ENCODE measurements around the gene FAM76B. TPM values are rescaled to one million over a fixed set of nuclear protein-coding genes. Genes with fewer than 3 reads are reported as not detected.

Gene FAM76B
- polyA plus RNA-seq, 1 donor (not counting 4 experiments of a cell fraction or from before 2014, with no cell fraction given): 17.4 TPM

DNA sequence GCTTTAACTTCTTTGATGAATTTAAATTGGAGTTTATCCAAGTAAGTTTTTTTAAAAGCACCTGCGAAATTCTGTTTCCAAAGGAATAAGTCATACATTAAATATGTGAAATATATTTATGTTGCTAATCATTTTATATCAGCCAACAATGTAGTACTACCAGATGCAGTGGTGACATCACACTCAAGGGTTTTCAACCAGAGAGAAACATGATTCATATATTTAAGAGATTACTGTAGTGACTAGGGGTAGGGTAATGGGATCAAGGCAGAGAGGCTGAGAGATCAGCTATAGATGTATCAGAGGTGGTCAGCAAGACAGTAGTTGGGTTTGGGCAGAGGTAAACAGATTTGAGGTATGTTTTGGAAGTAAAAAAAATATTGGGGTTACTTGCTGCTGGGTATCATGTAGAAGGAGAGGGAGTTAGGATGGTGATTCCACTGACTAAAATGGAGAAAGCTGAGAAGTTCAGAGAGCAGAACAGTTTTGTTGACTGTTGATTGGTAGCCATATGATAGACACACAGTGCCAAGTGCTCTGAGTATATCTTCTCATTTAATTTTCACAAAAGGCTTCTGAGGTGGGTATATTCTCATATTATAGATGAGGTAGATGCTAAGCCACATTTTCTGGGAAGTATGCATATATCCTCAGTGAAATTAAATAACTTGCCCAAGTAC is 40.1 kb upstream of the FAM76B start:
- H3K9me1 ChIP-seq (ENCODE audit: control insufficient read depth, extremely low read depth, insufficient read depth, low read length): no peaks in the 10 kb centered on the region
- no peaks in the 10 kb centered on the region for H3K9me3 ChIP-seq (ENCODE audit: control insufficient read depth, low read depth, low read length)
- DNase-seq (ENCODE audit: low read depth, low spot score) (no peak), FAIRE-seq (no peak)
- no peak for TF ChIP-seq EZH2 (IDR thresholded peaks at IDR 0.05; ENCODE audit: low read length)
- TF ChIP-seq, protein P1, sequence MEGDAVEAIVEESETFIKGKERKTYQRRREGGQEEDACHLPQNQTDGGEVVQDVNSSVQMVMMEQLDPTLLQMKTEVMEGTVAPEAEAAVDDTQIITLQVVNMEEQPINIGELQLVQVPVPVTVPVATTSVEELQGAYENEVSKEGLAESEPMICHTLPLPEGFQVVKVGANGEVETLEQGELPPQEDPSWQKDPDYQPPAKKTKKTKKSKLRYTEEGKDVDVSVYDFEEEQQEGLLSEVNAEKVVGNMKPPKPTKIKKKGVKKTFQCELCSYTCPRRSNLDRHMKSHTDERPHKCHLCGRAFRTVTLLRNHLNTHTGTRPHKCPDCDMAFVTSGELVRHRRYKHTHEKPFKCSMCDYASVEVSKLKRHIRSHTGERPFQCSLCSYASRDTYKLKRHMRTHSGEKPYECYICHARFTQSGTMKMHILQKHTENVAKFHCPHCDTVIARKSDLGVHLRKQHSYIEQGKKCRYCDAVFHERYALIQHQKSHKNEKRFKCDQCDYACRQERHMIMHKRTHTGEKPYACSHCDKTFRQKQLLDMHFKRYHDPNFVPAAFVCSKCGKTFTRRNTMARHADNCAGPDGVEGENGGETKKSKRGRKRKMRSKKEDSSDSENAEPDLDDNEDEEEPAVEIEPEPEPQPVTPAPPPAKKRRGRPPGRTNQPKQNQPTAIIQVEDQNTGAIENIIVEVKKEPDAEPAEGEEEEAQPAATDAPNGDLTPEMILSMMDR (optimal IDR thresholded peaks at IDR 0.05 in 1 of 3, IDR thresholded peaks at IDR 0.05 in 1 of 3, conservative IDR thresholded peaks at IDR 0.05 in 1 of 3; ENCODE audit: extremely low read depth in 1 of 3, insufficient read depth in 2 of 3, low read length in 3 of 3): no peak
- no peaks in the 10 kb centered on the region for H4K20me1 ChIP-seq (ENCODE audit: control insufficient read depth, extremely low read depth, insufficient read depth, low read length)
- H3K27ac ChIP-seq (ENCODE audit: control insufficient read depth, insufficient read depth, low read length): no peak overlapping the region
- H3K9ac ChIP-seq (ENCODE audit: control insufficient read depth, extremely low read depth, insufficient read depth, low read length): no peak overlapping the region
- no peaks in the 10 kb centered on the region for H3K79me2 ChIP-seq (ENCODE audit: control insufficient read depth, insufficient read depth, low read length)
- H3K27me3 ChIP-seq (ENCODE audit: control insufficient read depth, extremely low read depth, insufficient read depth, low read length): no peaks in the 10 kb centered on the region
- H2AFZ ChIP-seq (ENCODE audit: control insufficient read depth, low read length): no peak overlapping the region
- H3K4me2 ChIP-seq (ENCODE audit: control insufficient read depth, extremely low read depth, insufficient read depth, low read depth, low read length): no peak overlapping the region
- peaks cover 8% of the 10 kb centered on the region for H3K4me1 ChIP-seq (ENCODE audit: control insufficient read depth, extremely low read depth, insufficient read depth, low read length)
- H3K36me3 ChIP-seq (ENCODE audit: control insufficient read depth in 2 of 2, extremely low read depth in 1 of 2, insufficient read depth in 2 of 2, low read length in 2 of 2): peaks cover 5 to 13% of the 10 kb centered on the region in 2 experiments
- dilution Hi-C loops (cut with MboI; ENCODE audit: extremely low pct_ligation_motif_present, low sequenced_read_pairs): no loop called here
- no peak overlapping the region for H3K4me3 ChIP-seq (ENCODE audit: control insufficient read depth in 2 of 3, extremely low read depth in 1 of 3, insufficient read depth in 2 of 3, low read depth in 1 of 3, low read length in 3 of 3)

DNA sequence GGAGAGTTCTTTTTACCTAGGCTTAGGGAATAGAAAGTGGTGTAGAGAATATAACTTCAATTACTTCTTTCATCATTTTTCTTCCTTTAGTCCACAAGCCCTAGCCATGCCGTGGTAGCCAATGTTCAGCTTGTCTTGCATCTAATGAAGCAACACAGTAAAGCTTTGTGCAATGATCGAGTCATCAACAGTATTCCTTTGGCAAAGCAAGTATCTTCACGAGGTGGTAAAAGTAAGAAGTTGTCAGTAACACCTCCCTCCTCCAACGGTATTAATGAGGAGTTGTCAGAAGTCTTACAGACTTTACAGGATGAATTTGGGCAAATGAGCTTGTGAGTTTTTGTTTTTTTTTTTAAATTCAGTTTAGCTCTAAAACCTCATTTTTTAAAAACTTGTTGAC is 38.1 kb upstream of the FAM76B start:
- Histone ChIP-seq H3K4me1 (ENCODE audit: control insufficient read depth, extremely low read depth, insufficient read depth, low read length) (peaks cover 8% of the 10 kb centered on the region), H3K27ac (ENCODE audit: control insufficient read depth, insufficient read depth, low read length) (no peak overlapping the region), H3K4me3 (ENCODE audit: control insufficient read depth in 2 of 3, extremely low read depth in 1 of 3, insufficient read depth in 2 of 3, low read depth in 1 of 3, low read length in 3 of 3) (no peak overlapping the region), H2AFZ (ENCODE audit: control insufficient read depth, low read length) (no peak overlapping the region), H4K20me1 (ENCODE audit: control insufficient read depth, extremely low read depth, insufficient read depth, low read length) (no peaks in the 10 kb centered on the region), H3K79me2 (ENCODE audit: control insufficient read depth, insufficient read depth, low read length) (no peaks in the 10 kb centered on the region), H3K9me1 (ENCODE audit: control insufficient read depth, extremely low read depth, insufficient read depth, low read length) (no peaks in the 10 kb centered on the region), H3K27me3 (ENCODE audit: control insufficient read depth, extremely low read depth, insufficient read depth, low read length) (no peaks in the 10 kb centered on the region), H3K4me2 (ENCODE audit: control insufficient read depth, extremely low read depth, insufficient read depth, low read depth, low read length) (no peak overlapping the region), H3K9ac (ENCODE audit: control insufficient read depth, extremely low read depth, insufficient read depth, low read length) (no peak overlapping the region), H3K36me3 (ENCODE audit: control insufficient read depth in 2 of 2, extremely low read depth in 1 of 2, insufficient read depth in 2 of 2, low read length in 2 of 2) (peaks cover 3 to 10% of the 10 kb centered on the region in 2 experiments), H3K9me3 (ENCODE audit: control insufficient read depth, low read depth, low read length) (no peaks in the 10 kb centered on the region)
- FAIRE-seq: no peak
- TF ChIP-seq, protein P1 (optimal IDR thresholded peaks at IDR 0.05 in 1 of 3, IDR thresholded peaks at IDR 0.05 in 1 of 3, conservative IDR thresholded peaks at IDR 0.05 in 1 of 3; ENCODE audit: extremely low read depth in 1 of 3, insufficient read depth in 2 of 3, low read length in 3 of 3): no peak
- no peak for TF ChIP-seq EZH2 (IDR thresholded peaks at IDR 0.05; ENCODE audit: low read length)
- dilution Hi-C loops (cut with MboI; ENCODE audit: extremely low pct_ligation_motif_present, low sequenced_read_pairs): no loop called here
- no peak for DNase-seq (ENCODE audit: low read depth, low spot score)

All from keratinocyte (primary cell).